Measurements from ENCODE around the gene BNIPL.

Gene BNIPL, protein sequence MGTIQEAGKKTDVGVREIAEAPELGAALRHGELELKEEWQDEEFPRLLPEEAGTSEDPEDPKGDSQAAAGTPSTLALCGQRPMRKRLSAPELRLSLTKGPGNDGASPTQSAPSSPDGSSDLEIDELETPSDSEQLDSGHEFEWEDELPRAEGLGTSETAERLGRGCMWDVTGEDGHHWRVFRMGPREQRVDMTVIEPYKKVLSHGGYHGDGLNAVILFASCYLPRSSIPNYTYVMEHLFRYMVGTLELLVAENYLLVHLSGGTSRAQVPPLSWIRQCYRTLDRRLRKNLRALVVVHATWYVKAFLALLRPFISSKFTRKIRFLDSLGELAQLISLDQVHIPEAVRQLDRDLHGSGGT

DNA sequence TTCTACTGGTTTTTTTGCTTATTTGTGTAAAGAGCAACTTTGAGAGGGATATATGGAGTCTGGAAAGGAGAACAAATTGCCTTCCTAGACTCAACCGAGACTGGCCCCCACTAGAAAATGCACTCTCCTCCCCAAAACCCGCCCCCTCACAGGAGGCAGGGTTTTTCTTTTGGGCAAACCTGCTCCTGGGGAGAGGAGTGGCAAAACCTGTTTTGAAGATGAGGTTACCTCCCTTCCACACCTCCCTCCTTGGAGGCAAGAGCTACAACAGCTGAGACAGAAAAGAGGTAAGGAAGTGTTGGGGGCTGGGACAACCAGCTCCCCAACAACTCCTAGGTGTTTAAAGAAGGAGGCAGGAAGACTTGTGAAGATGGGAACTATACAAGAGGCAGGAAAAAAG lies at the start of gene BNIPL:
Gene BNIPL, plus strand, starts transcription at position 231 of the 400 bp plus-strand sequence. Its CDS starts 140 bp downstream, at position 371.
- no peak for DNase-seq (ENCODE audit: low read depth in 2 of 2)

DNA sequence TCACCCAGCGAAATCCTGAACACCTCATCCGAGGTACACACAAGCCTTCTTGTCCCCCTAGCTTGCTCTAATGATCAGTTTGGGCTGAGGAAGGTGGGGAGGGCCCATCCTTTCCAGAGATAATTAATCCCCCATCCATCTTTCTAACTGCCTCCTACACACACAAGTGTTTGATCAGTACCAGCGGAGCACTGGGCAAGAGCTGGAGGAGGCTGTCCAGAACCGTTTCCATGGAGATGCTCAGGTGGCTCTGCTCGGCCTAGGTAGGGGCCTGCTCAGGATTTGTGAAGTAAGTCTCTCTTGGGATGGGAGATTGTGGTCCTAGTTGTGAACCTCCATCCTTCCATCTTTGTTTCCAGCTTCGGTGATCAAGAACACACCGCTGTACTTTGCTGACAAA lies 48.5 kb upstream of the BNIPL start:
- DNase-seq (ENCODE audit: low read depth in 2 of 2) = no peak

DNA sequence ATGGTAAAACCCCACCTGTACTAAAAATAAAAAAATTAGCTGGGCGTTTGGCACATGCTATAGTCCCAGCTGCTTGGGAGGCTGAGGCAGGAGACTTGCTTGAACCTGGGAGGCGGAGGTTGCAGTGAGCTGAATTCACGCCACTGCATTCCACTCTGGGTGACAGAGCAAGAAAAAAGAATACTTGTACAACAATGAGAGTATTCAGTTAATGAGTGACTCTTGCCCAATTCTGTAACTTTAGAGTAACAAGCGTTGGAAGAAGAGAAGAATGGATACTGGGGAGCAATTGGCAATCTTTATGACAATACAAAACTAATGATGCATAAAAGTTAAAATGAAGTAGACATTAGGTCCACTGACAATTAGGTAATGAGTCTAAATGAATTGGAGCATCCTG lies 43.8 kb upstream of the BNIPL start:
- no peak for DNase-seq (ENCODE audit: low read depth in 2 of 2)

DNA sequence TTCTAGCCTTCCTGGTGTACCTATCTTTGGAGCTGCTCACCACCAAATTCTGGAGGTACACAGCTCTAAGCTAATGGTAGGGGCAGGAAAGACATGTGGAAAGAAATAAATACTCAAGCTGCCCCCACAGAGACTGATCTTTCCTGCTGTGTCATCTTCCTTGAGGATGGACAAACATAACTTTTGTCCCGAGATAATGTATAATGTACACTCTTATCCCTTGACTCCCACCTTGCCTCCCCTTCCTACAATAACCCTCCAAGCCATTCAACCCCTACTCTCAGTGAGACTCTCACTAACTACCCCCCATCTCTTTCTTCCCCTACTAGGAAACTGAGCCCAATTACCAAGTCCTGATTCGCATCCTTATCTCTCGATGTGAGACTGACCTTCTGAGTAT lies 42.1 kb upstream of the BNIPL start:
- no peak for DNase-seq (ENCODE audit: low read depth in 2 of 2)

DNA sequence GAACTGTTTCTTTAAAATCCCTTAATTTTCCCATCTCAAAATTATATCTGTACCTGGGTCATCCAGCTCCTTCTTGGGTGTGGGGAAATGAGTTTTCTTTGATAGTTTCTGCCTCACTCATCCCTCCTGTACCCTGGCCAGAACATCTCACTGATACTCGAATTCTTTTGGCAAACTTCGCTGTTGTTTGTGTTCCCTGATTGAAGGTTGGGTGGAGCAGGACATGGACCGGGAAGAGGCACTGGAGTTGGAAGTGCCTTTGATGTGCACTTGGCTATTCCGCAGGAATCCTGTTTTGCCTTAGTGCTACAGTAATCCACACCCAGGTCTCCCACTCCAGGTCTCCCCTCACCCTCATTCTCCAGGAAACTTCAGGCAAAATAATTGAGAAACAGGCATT lies 40.9 kb upstream of the BNIPL start:
- DNase-seq (ENCODE audit: low read depth in 2 of 2) = no peak

DNA sequence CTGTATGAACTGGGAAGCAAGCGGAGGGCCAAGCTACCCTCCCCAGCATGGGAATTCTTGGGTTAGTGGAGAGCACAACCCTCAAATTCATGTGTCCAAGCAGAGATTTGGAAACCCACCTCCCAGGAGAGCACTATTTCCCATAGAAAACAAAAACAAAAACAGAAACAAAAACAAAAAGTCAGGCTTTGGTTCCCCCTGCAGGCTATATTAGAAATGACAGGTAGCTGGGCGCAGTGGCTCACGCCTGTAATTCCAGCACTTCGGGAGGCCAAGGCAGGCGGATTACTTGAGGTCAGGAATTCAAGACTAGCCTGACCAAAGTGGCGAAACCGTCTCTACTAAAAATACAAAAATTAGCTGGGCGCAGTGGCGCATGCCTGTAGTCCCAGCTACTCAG lies 40.5 kb upstream of the BNIPL start:
- DNase-seq (ENCODE audit: low read depth in 2 of 2) = no peak

DNA sequence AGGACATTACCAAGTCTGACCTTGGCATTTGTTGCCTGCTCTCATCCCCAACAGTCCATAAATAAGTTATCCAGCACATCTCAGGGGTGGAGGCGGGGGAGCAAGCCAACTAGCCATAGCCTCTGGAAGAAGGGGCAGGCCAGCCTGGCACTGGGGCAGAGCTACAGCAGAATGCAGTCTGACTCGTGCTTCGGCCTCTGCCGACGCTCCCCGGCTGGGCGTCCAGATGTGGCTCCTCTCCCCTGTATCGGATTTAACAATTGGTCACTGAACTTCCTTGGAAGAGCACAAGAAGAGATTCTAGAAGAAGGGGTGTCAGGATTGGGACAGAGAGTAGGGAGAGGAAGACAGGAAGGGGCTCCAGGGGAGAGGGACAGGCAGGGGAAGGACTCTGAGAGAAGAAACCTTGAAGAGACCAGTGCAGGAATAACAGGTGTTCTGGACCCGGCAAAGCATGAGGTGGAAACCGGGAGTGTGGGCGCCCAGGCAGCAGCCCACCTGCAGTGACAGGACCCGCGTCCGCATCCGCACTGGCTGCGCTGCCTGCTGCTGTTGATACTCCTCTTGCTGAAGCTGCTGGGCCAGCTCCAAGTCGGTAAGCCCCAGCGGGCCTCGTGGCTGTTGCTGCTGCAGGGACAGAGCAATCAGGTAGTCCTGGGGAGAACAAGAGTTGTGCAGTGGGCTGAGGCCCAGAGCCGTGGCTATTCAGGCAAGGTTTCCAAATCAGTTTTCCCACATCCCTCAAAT lies 39.1 kb upstream of the BNIPL start:
- DNase-seq (ENCODE audit: low read depth in 2 of 2) = no peak

DNA sequence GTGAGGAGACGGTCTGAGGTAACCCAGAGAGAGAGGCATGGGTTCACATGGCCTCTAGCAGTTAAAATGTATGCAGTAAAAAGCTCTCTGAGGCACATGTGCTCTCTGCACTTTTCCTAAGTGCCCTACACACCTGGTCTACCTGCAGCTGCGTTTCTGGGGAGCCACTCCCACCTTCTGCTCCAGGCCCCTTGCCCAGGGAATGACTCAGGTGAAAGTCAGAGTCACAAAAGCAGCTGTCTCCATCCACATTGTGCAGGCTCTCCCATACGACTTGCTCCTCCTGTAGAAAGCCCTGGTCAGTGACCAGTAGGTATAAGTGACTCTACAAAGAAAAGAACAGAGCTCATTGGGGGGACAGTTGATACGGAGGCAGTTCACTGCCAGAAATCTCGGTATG lies 38.4 kb upstream of the BNIPL start:
- no peak for DNase-seq (ENCODE audit: low read depth in 2 of 2)

DNA sequence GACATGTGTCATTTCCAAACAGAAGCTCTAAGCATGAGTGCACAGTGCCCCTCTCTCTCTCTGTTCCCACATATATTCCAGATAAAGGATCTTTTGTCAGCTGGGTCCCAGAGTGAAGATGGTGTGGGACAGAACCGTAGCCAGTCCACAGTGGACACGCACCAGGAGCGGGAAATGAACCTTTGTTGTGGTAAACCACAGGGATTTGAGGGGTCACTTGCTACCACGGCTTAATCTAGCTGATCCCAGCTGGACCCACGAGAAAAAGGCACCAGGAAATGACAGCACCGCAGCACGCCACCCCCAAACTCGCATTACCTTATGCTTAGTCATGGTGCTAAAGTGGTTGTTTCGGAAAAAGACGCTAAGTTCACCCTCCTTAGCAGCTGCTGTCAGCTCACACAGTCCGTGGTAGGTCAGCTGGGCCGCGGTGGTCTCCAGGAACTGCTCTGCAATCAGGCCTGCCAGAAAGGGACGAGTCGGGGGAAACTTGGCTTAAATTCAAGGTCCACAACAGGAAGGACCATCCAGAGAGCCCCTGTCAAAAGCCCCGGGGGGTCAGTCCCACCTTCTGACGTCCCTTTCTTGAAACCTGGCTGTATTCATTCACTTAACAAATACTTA lies 37.2 kb upstream of the BNIPL start:
- DNase-seq (ENCODE audit: low read depth in 2 of 2) = no peak

DNA sequence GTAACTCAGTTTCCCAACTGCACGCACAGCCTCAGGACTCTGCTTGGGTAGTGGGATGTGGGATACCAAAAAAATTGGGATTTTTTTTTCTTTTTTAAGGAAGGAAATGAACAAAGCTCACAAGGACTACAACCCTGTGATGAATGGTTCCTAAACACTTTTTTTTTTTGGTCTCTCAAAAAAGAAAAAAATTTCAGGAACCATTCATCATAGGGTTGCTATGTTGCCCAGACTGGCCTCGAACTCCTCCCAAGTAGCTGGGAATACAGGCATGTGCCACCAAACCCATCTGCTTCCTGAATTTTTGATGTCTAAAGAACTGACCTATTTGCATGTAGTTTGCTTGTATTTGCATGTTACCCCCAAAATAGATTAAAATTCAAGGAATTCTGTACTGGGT lies 36.5 kb upstream of the BNIPL start:
- no peak for DNase-seq (ENCODE audit: low read depth in 2 of 2)

DNA sequence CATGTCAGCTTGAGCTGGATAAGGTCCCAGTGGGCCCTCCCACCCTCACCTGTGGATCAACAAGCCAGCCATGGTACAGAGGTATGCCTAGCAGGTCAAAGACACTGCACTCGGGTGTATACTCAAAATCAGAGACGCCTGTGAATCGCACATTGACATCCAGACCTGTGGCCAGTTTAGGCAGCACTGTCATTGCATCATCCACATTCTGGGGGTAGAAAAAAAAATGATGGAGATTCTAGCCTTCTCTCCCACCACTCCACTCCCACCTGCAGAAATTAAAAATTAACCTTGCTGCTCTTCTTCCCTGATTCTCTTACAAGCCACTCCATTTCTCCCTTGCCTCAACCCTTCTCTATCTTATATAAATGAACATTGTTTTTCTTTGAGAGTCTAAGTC lies 36.0 kb upstream of the BNIPL start:
- DNase-seq (ENCODE audit: low read depth in 2 of 2) = no peak

DNA sequence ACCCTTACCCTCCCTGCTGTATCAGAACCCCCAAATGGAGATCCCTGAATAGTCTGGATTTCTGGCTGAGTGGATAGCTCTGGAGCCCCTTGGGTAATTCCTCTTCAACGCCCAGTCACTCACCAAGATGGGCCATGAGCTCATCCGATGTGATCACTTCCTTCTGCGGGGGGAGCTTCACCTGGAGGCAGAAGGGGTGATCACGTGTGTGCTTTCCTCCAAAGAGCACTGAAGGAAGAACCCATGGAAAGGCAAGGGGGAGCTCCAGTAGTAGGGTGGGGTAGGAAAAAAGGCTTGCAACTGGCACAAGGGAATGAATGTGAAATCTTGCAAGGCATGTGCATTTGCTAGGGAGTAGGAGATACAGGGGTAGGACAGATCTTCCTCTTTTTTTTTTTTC lies 34.8 kb upstream of the BNIPL start:
- no peak for DNase-seq (ENCODE audit: low read depth in 2 of 2)

DNA sequence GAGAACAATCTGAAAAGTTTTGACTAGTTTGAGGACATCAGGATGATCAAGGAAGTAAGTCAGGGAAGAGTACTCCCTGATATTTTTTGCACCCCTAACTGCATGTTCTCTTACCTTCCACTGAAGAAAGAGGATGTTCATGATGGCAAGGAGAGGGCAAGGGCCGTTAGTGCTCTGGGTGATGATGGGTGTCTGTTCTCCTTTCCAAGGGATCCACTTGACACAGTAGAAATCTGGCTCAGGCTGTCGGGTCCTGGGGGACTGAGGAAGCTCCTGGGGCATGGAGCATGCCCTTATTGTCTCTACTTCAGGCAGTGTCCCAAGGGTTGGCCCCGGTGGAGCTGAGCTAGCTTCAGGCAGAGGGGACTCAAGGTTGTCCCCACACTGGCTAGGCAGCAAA lies 34.3 kb upstream of the BNIPL start:
- DNase-seq (ENCODE audit: low read depth in 2 of 2) = no peak

DNA sequence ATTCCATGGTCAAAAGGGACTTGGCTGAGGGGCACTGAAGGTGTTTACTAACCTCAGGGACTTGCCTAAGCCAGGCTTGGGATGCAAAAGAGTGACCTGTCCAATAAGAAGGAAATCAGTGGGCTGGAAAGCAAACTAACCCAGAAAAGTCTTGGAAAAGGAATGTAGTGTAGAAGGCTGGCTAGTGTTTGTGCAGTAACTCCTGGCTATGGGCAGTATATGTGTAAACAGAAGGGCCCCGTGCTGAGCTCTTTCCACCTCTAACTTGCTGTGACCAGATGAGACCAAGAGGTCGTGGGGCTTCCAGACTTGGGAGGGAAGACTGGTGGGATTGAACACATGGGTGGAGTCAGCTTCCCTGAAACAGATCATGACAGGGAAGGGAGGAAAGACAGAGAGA lies 33.8 kb upstream of the BNIPL start:
- DNase-seq (ENCODE audit: low read depth in 2 of 2) = no peak

DNA sequence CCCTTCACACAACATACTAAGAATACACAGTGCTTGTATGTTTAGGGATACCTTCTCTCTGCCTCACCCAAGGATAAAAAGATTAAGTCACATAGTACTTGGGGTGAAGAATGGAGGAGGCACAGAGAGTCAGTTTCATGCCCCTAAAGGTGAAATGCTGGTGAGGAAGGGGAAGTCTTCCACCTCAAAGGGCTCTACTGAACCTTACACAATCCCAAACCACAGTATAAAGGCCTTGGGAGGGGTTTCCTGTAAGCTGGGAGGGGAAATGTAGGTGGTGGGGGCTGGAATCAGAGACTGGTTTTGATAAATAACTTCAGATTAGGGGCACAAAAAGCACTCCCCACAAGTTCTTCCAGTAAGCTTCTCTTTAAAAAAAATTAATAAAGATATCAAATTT lies 33.2 kb upstream of the BNIPL start:
- no peak for DNase-seq (ENCODE audit: low read depth in 2 of 2)

DNA sequence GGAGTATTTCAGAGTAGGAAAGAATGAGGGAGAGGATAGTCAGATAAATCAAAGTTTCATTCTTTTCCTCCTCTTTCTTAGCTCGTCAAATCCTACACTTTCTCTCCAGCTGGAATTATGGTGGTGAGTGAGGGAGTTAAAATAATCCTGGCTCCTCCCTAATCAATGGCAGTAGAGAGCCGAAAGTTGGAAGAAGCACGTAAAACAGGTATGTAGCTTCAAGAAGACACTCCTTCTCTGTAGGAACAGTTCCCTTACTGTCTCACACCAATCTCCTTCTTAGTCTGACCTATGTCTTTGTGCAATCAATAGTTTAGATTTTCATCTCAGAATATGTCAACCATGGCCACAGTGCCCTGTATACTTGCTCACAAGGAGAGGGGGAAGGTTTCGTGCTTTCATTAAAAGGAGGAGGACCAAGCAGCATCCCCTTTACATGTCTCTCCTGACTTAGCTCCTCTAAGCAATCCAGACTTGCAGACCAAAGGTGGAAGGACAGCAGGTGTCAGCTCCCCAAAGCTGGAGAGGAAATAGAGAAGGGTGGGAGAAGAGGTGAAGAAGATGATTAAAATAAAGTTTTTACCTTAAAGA lies 30.6 kb upstream of the BNIPL start:
- DNase-seq (ENCODE audit: low read depth in 2 of 2) = no peak

DNA sequence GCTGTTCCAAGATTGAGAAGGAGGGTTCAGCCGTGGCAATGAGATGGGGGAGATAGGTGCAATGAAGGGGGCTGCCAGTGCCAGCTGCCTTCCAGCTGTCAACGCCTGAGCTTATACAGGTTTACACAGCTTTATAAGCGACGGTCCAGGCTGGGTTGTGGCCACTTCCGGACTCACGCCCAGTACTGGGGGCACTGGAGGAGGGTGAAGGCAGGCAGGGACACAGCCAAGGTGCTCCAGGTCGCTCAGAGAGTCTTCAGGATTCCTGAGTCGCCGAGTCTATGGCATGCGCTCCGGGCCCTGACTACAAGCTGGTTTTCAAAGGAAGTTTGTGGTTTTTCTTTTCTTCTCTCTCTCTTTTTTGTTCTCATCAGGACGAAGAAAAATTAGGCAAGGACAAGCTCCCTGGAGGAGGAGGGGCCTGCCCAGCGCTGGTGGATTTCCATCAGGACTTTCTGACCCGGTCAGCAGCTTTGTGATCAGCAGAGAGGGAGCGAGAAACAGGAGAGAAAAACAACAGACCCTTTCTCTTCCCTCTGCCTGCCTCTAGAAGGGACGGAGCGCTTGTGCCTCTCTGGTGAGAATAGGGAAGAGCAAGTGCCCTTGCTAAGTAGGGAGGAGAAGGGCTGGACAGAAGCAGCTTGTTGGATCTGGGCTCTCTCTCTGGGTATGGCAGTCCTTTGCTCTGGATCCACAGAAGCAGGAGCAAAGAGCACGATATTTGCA lies 29.9 kb upstream of the BNIPL start, which contains the start of gene MINDY1:
Gene MINDY1, minus strand, starts transcription at position 576 of the 726 bp plus-strand sequence. CDS start 4,285 bp downstream, outside the sequence.
- DNase-seq (ENCODE audit: low read depth in 2 of 2) = no peak

DNA sequence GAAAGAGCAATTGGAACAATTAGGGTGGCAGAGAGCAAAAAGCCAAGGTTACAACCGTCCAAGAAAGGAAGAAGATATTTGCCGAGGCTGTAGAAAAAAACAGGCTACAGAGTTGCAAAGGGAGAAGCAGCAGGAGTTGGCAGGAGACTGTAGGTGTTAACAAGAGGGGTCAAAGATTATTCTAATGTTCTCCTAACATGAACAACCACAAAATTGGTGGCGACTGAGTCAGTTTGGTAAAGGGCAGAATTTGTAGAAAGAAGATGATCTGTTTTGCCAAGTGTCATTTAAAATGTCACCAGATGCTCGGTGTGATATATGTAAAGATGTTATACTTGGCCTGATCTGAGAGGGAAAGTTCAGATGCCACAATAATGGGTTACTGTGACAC lies 28.5 kb upstream of the BNIPL start:
- no peak for DNase-seq (ENCODE audit: low read depth in 2 of 2)

DNA sequence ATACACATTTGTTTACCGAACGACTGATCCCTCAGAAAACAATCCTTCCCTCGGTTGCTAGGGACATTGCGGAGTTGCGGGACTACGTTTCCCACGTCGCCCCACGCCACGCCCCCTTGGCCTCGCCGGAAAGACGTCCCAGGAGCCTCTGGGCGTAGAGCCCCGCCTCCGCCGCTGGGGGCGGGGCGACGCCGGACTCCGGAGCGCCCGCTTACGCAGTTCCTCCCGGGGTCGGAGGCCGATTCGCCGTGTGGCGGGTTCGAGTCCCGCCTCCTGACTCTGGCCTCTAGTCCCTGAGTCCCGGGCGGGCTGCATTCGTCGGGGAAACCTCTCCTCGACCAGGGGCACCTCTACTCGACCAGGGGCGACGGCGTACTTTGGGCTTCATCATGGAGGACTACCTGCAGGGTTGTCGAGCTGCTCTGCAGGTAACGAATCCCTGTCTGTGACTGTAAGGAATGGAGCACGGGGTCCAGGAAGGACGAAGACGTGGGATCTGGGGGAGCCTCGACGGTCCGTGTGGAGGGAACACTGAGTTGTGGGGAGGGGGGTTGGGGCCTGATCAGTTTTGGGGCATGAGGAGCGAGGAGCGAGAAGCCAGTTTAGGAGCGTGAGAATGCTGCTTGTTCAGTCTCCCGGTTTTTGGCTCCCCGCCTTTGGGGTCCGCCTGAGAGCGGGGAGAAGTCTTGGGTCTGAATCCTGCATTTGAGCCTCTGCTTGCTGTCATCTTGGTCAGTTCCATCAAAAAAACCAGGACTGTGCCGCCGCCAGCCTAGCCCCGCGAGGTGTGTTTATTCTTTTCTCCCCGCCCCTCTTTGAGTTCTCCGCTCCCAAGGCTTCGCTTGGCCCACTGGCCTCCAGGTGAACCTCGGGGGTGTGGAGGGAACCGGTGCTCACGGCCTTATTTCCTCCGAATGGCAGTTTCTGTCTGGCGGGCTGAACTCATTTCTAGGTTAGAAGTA lies 27.9 kb upstream of the BNIPL start, which contains the start of gene PRUNE1:
Gene PRUNE1, plus strand, starts transcription at position 206 of the 962 bp plus-strand sequence. Its CDS starts 184 bp downstream, at position 390.
- peak; percentile 90 to 93 for DNase-seq (ENCODE audit: low read depth in 2 of 2)

DNA sequence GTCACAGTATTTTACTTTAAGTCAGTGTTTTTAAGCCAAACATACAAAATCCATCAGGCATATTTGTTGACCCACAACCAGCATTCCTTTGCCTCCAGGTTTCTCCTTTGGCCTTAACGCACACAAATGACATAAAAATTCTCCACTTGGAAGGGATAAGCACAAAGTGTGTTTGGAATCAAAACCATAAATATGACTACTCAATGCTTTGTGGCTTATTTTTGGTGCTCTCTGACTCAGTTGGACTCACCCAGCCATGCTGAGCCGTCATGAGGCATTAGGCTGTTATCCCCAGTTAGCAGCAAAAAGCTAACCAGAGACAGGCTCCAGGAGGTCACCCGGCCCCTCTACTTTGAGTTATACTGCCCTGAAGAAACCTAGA lies 27.2 kb upstream of the BNIPL start:
- DNase-seq (ENCODE audit: low read depth in 2 of 2) = no peak

Data from stimulated activated CD8-positive, alpha-beta memory T cell treated with anti-CD3 and anti-CD28 coated beads, Interleukin-7, amount 100 ng/mL, for 1 hour (primary cell).